HG03066 (cell line): ENCODE results near the gene CNGA2.

Source experiments
- ATAC-seq: cut with Tn5 transposase; IDR thresholded peaks from one replicate; pipeline ENCODE4 v1.9.1; 2021; ENCODE audit warnings: low read depth; ENCODE audit not compliant: unreplicated experiment

The CNGA2 gene

DNA sequence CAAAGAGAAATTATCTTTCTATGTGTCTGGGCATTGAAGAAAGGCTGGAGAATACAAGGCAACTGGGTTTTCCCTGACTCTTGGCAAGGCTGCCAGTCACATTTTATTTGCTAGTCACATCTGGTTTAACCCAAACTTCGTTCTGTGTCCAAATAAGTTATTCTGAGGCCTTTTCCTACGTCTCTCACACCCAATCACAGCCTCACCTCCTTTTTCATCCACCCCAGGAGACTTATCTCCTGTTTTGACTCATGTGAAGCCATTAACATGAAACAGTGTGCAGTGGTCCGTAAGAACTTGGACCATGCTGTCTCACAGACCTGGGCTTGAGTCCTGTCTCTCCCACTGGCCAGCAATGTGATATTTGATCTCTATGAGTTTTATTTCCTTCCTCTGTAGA lies 59.3 kb downstream of the CNGA2 start:
- ATAC-seq, result no peak
